Endothelial cell of umbilical vein (primary cell): ENCODE measurements around the gene SYNE1.

Experiments
- CTCF ChIP-seq, 2 donors: IDR thresholded peaks; 1 replicate in 1 of 2; 2 replicates in 1 of 2; pipeline ENCODE4 v1.5.1; 2011; ENCODE audit warnings: low read length in 2 of 2, mild to moderate bottlenecking in 2 of 2, moderate library complexity in 2 of 2, control low read depth in 1 of 2, inconsistent platforms in 1 of 2, low read depth in 1 of 2; ENCODE audit not compliant: insufficient read depth in 1 of 2; ENCODE audit errors: extremely low read depth in 1 of 2
- MAX ChIP-seq: IDR thresholded peaks from 2 replicates; pipeline ENCODE4 v1.6.1; 2011; ENCODE audit not compliant: insufficient read depth, insufficient read length
- POLR2A ChIP-seq: IDR thresholded peaks from 2 replicates; pipeline ENCODE4 v1.6.1; 2012; ENCODE audit warnings: low read depth, mild to moderate bottlenecking, control low read depth, low read length
- POLR2AphosphoS5 ChIP-seq: IDR thresholded peaks from 2 replicates; pipeline ENCODE4 v1.6.1; 2012; ENCODE audit warnings: low read depth, mild to moderate bottlenecking, control low read depth, low read length, moderate library complexity; ENCODE audit not compliant: insufficient read depth

DNA sequence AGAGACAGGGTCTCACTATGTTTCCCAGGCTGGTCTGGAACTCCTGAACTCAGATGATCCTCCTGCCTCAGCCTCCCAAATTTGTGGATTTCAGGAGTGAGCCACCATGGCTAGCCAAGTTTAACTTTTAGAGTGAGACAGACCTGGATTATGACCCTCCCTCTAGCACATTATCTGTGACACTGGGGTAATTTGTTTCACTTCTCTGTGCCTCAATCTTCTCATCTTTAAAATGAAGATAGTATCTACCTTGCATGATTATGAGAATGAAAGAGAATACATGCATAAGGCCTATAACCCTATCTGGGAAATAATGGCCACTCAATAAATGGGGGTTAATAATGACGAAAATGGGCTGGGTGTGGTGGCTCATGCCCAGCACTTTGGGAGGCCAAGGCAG, 373.6 kb downstream of the SYNE1 start:
- TF ChIP-seq MAX: no peak
- no peak for TF ChIP-seq POLR2AphosphoS5
- TF ChIP-seq POLR2A: no peak
- no peak for TF ChIP-seq CTCF (IDR thresholded peaks at IDR 0.05; ENCODE audit: extremely low read depth in 1 of 2, insufficient read depth in 1 of 2, low read depth in 1 of 2, low read length in 2 of 2)
